ENCODE measurements around the gene SOS2.
"Not testable (repeated sequence)": the region's sequence is repeated elsewhere in the genome, so short reads cannot be mapped to it uniquely, and the experiment has no call there.

Gene SOS2

DNA sequence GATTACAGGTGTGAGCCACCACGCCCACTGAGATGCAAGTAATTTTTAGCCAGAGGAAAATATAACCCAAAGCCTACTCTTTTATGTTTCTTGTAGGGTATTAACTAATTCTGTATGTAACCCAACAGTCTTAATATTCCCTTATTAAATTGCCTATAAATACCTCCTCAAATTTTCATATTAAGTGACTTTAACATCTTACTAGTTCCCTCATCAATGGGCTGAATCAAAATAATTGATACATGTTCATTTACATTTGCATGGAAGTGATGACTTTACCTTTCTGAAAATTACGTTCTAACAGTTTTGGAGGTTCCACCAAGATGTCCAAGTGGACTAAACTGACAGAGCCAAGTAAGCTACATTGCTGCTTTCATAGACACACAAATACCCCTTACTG lies 3.1 kb downstream of the SOS2 start:
- no peak for DNase-seq (ENCODE audit: low read depth, low spot score)

GRCh38 chr14:50225974-50226297 lies 5.4 kb downstream of the SOS2 start:
- no peak for DNase-seq (ENCODE audit: low read depth, low spot score)

DNA sequence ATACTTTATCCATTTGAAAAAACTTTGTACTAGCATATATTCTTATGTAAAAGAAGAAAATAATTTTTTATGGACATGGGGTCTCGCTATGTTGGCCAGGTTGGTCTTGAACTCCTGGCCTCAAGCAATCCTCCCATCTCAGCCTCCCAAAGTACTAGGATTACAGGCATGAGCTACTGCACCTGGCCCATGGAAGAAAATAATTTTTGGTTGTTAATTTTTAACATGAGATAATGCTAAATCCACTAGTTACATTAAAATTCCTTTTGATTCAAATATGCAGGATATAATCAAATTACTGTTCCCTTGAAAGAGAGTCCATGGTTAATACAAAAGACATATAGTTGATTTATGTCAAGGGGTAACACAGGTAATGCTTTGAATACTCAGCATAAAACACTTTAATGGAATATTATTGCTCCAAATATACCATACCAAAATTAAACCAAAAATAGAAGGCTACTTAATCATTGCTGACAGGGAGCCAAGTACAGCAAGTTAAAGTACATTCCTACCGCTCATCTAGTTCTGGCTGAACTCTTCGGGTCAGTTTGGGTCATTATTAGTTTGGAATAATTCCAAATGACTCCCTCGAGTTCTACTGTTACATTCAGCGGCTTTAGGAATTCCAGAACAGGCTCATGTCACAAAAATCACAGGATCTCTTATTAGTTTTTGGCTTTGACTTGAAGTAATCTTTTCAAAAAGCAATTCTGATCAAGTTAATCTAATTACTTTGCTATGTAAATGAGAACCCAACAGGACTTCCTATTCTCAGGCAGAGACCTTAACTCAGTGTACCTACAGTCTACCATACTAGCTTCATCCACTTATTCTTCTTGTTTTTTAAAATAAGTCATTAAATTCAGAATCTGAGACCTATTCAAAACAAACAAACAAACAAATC lies 6.1 kb downstream of the SOS2 start:
- no peak for DNase-seq (ENCODE audit: low read depth, low spot score)

DNA sequence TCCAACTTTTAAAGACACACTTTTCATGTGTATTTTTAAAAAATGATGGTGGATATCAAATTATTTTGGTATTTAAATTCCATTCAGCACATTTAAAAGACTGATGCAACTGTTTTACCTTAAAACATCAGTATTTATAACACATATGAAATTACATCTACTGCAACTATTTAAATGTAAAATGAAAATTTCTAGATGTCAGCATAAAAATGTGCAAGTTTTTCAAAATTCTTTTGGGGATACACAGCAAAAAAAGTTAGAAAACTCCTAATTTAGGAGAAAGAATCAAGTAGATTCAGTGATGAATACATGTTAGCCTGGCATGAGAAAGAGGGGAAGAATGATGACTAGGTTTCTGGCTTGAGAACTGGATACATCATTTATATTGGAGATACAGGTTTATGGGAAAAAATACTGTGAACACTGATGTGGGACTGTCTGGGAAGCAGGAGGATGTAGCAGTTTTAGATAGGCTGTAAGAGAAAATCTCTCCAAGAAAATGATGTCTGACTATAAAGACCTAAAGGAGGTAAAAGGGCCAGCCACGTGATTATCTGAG lies 9.2 kb downstream of the SOS2 start:
- DNase-seq (ENCODE audit: low read depth, low spot score) = no peak

DNA sequence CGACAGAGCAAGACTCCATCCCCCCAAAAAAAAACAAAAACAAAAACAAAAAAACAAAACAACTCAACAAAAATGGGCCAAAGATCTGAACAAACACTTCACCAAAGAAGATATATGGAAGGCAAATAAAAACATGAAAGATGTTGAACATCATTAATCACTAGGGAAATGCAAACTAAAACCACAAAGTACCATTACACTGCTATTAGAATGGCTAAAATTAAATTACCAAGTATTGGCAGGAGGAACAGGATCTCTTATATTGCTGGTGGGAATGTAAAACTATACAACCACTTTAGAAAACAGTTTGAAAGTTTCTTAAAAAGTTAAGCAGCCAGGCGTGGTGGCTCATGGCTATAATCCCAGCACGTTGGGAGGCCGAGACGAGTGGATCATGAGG lies 12.9 kb downstream of the SOS2 start:
- DNase-seq (ENCODE audit: low read depth, low spot score) = no peak

GRCh38 chr14:50215416-50215815 lies 16.0 kb downstream of the SOS2 start:
- DNase-seq (ENCODE audit: low read depth, low spot score) = no peak

- no peak for DNase-seq (ENCODE audit: low read depth, low spot score)
Observed at GRCh38 chr14:50213795-50214194, 17.6 kb downstream of the SOS2 start.

DNA sequence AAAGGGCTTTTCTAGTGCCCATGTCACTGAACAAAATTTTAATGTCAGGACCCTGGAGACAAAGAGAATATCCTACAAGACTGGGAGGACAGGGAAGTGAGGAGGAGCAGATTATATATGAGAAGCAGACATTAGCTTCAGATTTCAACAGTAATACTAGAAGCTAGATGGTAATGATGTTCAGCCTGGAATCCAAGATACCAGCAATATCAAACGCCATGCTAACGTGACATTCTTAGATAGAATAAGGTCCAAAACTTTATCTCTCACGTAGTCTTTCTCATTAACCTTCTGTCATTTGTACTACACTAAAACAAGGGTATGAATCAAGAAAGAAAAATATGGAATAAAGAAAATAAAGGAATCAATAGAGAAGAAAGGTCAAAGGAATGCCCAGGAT lies 18.7 kb downstream of the SOS2 start:
- DNase-seq (ENCODE audit: low read depth, low spot score) = no peak

DNA sequence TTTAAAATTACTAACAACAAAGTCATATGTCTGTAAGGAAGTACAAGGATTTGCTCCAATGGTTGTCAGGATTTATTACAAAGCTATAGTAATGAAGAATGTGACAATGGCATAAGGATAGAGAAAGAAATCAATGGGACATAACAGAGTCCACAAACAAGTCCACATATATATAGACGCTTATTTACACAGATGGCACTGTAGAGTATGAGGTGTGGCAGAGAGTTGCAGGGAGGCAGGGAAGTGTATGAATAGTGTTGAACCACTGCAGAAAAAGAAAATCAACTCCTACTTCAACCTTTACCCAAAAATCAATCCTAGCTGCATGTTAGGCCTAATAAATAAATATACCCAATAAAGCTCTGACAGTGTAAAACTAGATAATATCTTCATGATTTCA lies 21.3 kb downstream of the SOS2 start:
- DNase-seq (ENCODE audit: low read depth, low spot score) = no peak

- DNase-seq (ENCODE audit: low read depth, low spot score) = no peak
Observed at GRCh38 chr14:50198499-50198898, 32.9 kb downstream of the SOS2 start.

DNA sequence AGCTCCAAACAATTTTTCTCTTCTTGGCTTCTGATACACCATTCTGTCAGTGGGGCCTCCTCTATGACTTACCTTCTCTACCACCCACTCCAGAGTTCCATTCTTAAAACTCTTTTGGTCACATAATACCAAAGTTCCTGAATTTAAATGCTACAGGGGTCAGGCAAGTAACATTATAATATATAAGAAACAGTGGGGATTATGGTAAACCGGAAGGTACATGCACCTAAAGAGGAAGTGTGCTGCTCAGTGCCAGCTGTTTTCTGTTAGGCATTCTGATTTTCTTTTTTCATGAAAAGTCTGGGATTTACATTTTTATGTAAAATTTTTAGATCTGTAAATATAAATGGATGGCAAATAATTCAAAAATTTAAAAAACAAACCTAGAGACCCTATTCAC lies 39.9 kb downstream of the SOS2 start:
- DNase-seq (ENCODE audit: low read depth, low spot score) = no peak

DNA sequence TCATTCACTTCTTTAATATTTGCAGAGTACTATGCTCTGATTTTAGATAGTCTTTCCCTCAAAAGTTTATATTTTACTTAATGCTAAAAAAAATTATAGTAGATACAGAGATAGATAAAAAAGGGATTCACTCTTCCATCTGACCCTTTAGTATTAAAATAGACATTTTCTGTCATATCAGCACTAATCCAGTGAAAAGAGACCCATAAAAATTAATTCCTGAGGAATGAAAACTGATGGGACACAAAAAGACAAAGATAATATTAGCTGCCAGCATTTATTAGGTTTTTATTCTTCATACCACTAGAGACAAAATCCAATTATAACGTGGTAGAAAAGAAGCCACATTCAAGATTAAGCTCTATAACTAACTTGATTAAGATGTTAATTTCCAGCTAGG lies 45.3 kb downstream of the SOS2 start:
- DNase-seq (ENCODE audit: low read depth, low spot score) = no peak

DNA sequence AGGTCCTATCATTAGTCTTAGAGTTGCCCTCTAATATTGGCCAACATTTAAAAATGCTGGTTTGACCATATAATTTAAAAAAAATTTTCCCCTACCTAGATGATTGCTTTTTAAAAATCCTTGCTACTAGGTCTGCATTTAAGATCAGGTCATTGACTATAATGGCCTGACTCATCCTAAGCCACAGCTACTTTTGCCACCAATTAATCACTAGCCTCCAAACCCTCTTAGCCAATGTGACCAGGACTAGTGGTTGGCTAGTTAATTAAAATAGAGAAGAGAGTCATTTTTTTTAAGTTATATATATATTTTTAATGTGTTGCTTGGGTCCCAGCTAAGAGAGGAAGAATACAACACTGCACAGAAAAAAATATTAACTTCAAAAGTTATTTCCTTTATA lies 57.5 kb downstream of the SOS2 start:
- no peak for DNase-seq (ENCODE audit: low read depth, low spot score)

DNA sequence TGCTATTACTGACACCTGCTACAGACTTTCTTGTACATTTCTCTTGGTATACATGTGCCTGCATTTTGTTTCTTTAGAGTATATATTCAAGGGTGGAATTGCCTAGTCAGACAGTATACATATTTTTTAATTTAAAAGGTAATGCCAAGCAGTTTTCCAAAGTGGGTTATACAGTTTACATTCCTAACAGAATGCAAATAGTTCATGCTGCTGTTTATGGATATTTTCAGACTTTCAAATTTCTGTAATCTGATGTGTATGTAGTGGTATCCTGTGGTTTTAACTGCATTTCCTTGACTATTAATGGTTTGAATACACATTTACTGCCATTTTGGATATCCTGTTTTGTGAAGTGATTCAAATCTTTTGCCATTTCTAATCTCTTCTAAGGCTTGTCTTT lies 59.5 kb downstream of the SOS2 start:
- no peak for DNase-seq (ENCODE audit: low read depth, low spot score)

DNA sequence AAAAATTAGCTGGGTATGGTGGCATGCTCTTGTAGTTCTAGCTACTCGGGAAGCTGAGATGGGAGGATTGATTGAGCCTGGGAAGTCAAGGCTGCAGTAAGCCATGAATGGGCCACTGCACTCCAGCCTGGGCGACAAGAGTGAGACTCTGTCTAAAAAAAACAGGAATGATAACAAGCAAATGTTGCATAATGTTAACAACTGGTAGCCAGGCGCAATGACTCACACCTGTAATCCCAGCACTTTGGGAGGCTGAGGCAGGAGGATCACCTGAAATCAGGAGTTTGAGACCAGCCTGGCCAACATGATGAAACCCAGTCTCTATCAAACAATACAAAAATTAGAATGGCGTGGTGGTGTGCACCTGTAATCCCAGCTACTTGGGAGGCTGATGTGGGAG lies 64.0 kb downstream of the SOS2 start:
- DNase-seq (ENCODE audit: low read depth, low spot score) = not testable (repeated sequence)

GRCh38 chr14:50156111-50156510 lies 75.3 kb downstream of the SOS2 start:
- DNase-seq (ENCODE audit: low read depth, low spot score) = no peak

DNA sequence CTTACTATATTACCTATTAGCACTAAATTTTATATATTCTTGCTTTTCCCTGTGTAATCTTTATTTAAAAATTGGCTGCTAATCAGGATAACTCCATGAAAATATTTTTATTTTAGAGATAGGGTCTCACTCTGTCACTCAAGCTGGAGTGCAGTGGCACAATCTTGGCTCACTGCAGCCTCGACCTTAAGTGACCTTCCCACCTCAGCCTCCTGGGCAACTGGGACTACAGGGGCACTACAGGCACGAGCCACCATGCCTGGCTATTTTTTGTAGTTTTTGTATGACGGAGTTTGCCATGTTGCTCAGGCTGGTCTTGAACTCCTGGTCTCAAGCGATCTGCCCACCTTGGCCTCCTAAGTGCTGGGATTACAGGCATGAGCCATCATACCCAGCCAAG lies 82.6 kb downstream of the SOS2 start:
- no peak for DNase-seq (ENCODE audit: low read depth, low spot score)

DNA sequence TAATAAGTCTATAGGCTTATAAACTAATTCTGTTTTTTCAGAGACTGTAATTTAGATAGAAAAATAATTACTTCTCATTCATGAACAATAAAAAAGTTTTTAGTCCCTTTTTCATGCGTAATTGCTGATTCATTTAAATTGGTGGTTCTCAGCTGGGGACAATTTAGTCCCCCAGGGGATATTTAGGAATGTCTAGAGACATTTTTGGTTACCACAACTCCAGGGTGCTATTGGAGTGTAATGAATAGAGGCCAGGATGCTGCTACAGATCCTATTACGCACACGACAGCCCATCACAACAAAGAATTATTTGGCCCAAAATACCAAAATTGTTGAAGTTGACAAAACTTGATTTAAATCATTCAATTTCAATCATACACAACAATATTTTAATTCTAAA lies 92.2 kb downstream of the SOS2 start:
- DNase-seq (ENCODE audit: low read depth, low spot score) = no peak

- DNase-seq (ENCODE audit: low read depth, low spot score) = no peak
Observed at GRCh38 chr14:50127802-50128201, 103.6 kb downstream of the SOS2 start.

DNA sequence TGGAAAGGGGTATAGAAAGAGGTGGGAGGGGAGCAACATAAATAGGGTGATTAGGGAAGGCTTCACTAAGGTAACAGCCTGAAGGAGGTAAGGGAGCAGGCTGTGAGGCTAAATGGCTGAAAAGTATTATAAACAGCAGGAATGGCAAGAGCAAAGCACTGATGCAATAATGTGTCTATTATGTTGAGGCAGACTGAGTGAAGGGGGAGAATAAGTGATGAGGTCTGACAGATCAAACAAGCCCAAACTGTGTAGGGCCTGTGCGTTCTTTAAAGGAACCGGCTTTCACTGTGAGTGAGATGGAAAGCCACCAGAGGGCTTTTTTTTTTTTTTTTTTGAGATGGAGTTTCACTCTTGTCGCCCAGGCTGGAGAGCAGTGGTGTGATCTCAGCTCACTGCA lies 108.3 kb downstream of the SOS2 start:
- no peak for DNase-seq (ENCODE audit: low read depth, low spot score)

DNA sequence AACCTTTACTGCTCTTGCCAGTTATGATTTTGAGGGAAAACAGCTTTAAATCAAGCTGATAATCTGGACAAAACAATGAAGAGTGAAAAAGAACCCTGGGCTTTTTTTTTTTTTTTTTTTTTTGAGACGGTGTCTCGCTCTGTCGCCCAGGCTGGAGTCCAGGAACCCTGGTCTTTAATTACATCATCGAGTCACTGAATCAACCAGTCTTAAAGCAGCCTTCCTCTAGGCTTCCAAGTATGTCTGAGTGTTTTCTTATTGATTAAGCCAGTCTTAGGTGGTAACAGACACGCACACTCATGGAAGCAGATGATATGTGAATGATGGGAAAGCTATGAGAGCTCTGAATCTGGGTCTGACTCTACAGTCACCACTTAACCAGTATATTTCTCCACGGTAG lies 109.1 kb downstream of the SOS2 start:
- no peak for DNase-seq (ENCODE audit: low read depth, low spot score)

GRCh38 chr14:50121486-50121885 lies 109.9 kb downstream of the SOS2 start:
- DNase-seq (ENCODE audit: low read depth, low spot score) = no peak

GRCh38 chr14:50117456-50117855 lies 113.9 kb downstream of the SOS2 start:
- DNase-seq (ENCODE audit: low read depth, low spot score) = no peak

DNA sequence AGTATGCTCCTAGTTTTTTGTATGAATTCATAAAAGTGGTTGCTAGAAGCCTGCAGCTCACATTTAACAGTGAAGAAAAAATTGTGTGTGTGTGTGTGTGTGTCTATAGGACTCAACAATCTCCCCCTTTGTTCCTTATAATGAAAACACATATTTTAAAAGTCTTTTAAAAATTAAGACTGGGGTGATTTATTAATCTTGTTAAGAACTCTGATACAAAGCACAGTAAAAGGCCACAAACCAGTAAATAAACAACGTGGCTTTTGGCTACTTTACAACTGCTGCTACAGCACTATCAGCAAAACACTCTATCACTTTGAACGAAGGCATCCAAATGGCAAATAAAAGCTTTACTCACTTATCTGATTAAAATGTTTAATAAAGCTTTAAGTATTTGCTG lies 114.4 kb downstream of the SOS2 start:
- no peak for DNase-seq (ENCODE audit: low read depth, low spot score)
